ENCODE results near the gene POLRMT. TPM values are rescaled to one million over a fixed set of nuclear protein-coding genes. Genes with fewer than 3 reads are reported as not detected.
A peak's percentile ranks its signal among the peaks of the same experiment; 100 is the strongest.

Gene POLRMT
- total RNA-seq, 6 donors from 2014 or later = 26.7 to 86.5 (median 50.9) TPM

- DNase-seq (peak in 1 of 2 donors; percentile 74), ATAC-seq (ENCODE audit: low FRiP score in 2 of 2) (no peak)
- H3K36me3 ChIP-seq = peaks cover 0 to 19% (median 13%) of the 10 kb centered on the region in 4 donors
- H3K27me3 ChIP-seq = no peaks in the 10 kb centered on the region
- H3K4me1 ChIP-seq = peaks cover 34 to 62% (median 41%) of the 10 kb centered on the region in 4 donors
- peak overlapping the region in 2 of 4 donors; percentile 2 to 66 for H3K27ac ChIP-seq
- H3K4me3 ChIP-seq = peak overlapping the region in 3 of 4 donors; percentile 1 to 34 (median 29)
- TF ChIP-seq POLR2A (IDR thresholded peaks at IDR 0.05) (no peak), POLR2AphosphoS5 (IDR thresholded peaks at IDR 0.05) (no peak), CTCF (IDR thresholded peaks at IDR 0.05) (no peak), EP300 (IDR thresholded peaks at IDR 0.05) (no peak)
- 34 to 61% methylated on average over 16 to 30 of the region's 32 CpGs for WGBS, 2 donors
- no peaks in the 10 kb centered on the region for H3K9me3 ChIP-seq
Measured at GRCh38 chr19:574658-575526, 58.4 kb downstream of the POLRMT start.

GRCh38 chr19:573519-573825 is 59.9 kb downstream of the POLRMT start:
- Histone ChIP-seq H3K4me1 (peaks cover 36 to 62% (median 41%) of the 10 kb centered on the region in 4 donors), H3K27me3 (no peaks in the 10 kb centered on the region), H3K4me3 (peak overlapping the region; percentile 66 to 99 (median 98)), H3K27ac (peak overlapping the region in 2 of 4 donors; percentile 90 to 96), H3K9me3 (no peaks in the 10 kb centered on the region), H3K36me3 (peaks cover 0 to 12% (median 5%) of the 10 kb centered on the region in 4 donors)
- TF ChIP-seq POLR2AphosphoS5 (IDR thresholded peaks at IDR 0.05) = no peak
- peak in 2 of 6 experiments; percentile 12 to 18 for TF ChIP-seq CTCF (IDR thresholded peaks at IDR 0.05)
- no peak for TF ChIP-seq POLR2A (IDR thresholded peaks at IDR 0.05)
- ATAC-seq (ENCODE audit: low FRiP score in 2 of 2) = no peak
- 0 to 2% methylated on average over 1 to 15 of the region's 15 CpGs for WGBS, 2 donors
- no peak for DNase-seq

- H3K9me3 ChIP-seq = no peaks in the 10 kb centered on the region
- TF ChIP-seq EP300 (IDR thresholded peaks at IDR 0.05) = no peak
- TF ChIP-seq POLR2A (IDR thresholded peaks at IDR 0.05) = no peak
- no peak for TF ChIP-seq POLR2AphosphoS5 (IDR thresholded peaks at IDR 0.05)
- TF ChIP-seq CTCF (IDR thresholded peaks at IDR 0.05) = no peak
- DNase-seq (peak in 1 of 2 donors; percentile 62), ATAC-seq (ENCODE audit: low FRiP score in 2 of 2) (peak; percentile 21 to 45)
- peak overlapping the region; percentile 86 to 96 (median 90) for H3K27ac ChIP-seq
- H3K27me3 ChIP-seq = no peaks in the 10 kb centered on the region
- H3K36me3 ChIP-seq = peaks cover 0 to 7% (median 2%) of the 10 kb centered on the region in 4 donors
- 0% methylated on average over 51 of the region's 55 CpGs; no CpG with 5 or more reads in 1 of the 2 donors for WGBS, 2 donors
- H3K4me1 ChIP-seq = peaks cover 36 to 60% (median 41%) of the 10 kb centered on the region in 4 donors
- H3K4me3 ChIP-seq = peak overlapping the region; percentile 66 to 99 (median 98)
Measured at GRCh38 chr19:572743-573518, 60.4 kb downstream of the POLRMT start.

GRCh38 chr19:572140-572742 is 61.1 kb downstream of the POLRMT start, which contains the start of gene BSG:
TSS of gene BSG (plus strand) at chr19:572596. CDS start at chr19:572635, 39 bp downstream.
- 0 to 1% methylated on average over 15 to 66 of the region's 79 CpGs for WGBS, 2 donors
- Histone ChIP-seq H3K4me3 (peak within 1 kb of the TSS; percentile 66 to 99 (median 98)), H3K4me1 (peaks cover 36 to 53% (median 41%) of the 10 kb centered on the region in 4 donors), H3K9me3 (no peaks in the 10 kb centered on the region), H3K36me3 (no peaks in the 10 kb centered on the region), H3K27ac (peak within 1 kb of the TSS; percentile 86 to 96 (median 90)), H3K27me3 (no peaks in the 10 kb centered on the region)
- TF ChIP-seq CTCF (IDR thresholded peaks at IDR 0.05) (peak in 3 of 6 experiments; percentile 15 to 44 (median 31)), EP300 (IDR thresholded peaks at IDR 0.05) (peak in 1 of 4 donors; percentile 34), POLR2AphosphoS5 (IDR thresholded peaks at IDR 0.05) (peak; percentile 63 to 97), POLR2A (IDR thresholded peaks at IDR 0.05) (peak in 3 of 4 donors; percentile 80 to 100 (median 97))
- ATAC-seq (ENCODE audit: low FRiP score in 2 of 2) = peak; percentile 91 to 95
- peak; percentile 99 to 100 for DNase-seq
